HG03439 (cell line): ENCODE measurements around the gene LRRC74A.

Experiments
- ATAC-seq: cut with Tn5 transposase; IDR thresholded peaks from one replicate; pipeline ENCODE4 v1.9.1; 2021; ENCODE audit warnings: mild to moderate bottlenecking, moderate library complexity; ENCODE audit not compliant: unreplicated experiment

The LRRC74A gene

DNA sequence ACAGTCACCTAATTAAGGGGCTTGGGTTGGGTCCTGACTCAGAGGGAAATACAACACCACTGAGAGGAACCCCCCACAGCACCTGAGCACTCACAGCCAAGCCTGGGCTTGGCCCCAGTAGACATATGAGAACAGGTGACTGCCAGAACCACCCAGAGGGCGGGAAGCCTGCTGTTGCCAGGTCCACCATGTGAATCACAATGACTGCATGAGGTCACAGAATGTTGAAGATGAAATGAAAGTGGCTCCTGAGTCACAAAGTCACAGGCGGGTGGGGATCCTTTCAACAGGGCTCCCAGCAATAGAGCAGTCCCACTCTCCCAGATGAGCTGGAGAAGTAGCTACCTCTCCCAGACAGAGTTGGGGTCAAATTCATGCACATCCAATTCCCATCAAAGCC, at the start of gene LRRC74A:
LRRC74A (plus strand) TSS at position 287 of the 400 bp plus-strand sequence. CDS start 290 bp downstream, outside the sequence.
- ATAC-seq: no peak

DNA sequence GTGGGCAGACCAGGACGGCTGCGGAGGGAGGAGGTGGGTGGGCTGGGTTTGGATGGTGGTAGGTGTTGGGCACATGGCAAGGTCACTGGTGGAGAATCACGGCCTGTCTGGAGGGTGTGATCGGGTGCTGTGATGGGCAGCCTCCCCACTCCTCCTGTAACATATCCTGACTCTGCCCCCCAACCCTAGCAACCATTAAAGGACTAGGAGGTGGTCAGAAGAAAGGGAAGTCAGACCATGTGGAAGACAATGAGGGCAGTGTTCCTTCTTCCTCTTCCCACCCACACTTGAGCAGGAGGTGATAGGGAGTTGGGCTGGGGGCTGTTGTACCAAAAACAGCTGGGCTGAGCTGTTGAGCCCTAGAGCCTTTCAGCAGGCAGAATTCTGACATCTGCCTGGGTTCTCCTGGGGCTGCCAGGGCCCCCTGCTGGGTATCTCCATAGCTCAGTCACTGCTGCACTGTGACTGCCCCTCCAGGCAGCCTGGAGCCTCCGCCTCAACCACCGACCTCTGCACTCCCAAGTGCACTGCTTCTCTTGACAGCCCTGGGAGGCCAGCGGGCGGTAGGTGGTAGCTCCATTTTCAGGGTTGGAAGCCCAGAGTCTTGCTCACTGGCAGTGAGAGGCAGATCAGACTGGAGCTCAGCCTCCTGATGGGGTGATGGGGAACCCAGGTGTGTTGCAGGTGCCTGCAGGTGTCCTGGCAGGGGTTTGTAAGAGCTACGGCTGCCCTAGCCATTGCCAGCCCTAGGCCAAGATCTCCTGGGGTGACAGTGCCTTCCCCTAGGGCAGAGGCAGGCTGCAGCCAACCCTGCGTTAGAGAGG, 49.6 kb upstream of the LRRC74A start:
- ATAC-seq: no peak

DNA sequence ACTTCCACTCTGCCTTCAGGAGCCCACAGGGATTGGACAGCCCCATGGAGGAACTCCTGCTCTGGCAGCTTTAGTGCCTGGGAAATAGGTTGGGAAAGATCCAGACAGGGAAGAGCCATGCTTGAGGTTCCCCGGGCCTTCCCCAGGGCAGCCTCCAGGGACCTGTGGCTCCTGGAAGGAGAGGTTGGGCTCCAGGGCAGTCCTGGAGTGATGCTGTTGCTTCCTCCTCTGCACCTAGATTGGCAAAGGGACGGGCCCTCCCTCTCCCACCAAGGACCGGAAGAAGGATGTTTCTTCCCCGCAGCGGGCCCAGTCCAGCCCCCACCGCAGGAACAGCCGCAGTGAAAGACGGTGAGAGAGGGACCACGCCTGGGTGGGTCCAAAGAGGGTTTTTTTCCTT, 48.5 kb upstream of the LRRC74A start:
- ATAC-seq: no peak

DNA sequence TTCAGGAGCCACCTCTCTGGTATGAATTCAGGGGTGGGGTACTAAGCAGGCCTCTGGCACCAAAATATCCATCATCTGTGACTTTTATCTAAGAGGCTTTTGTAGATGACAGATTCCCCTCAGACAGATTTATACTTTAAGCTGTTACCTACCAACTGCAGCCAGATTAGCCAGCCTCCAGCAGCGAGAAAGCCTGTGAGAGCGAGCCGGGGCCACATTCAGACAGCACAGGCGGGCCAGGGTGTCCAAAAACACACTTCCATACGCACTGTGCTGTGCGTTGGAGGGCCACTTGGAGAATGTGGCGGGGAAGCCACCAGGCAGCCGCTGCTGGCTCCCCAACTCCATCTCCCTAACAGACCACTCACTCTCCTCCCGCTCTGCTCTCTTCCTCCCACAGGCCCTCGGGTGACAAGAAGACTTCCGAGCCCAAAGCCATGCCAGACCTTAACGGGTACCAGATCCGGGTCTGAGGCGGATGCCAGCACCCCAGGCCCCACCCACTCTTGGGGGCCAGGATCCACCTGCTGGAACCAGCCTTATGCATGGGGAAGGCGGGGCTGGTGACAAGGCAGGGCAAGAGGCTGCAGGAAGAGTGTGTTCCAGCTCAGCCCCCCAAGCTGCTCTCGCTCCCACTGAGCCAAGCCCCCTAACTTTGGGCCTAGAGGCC, 47.5 kb upstream of the LRRC74A start:
- ATAC-seq: no peak

DNA sequence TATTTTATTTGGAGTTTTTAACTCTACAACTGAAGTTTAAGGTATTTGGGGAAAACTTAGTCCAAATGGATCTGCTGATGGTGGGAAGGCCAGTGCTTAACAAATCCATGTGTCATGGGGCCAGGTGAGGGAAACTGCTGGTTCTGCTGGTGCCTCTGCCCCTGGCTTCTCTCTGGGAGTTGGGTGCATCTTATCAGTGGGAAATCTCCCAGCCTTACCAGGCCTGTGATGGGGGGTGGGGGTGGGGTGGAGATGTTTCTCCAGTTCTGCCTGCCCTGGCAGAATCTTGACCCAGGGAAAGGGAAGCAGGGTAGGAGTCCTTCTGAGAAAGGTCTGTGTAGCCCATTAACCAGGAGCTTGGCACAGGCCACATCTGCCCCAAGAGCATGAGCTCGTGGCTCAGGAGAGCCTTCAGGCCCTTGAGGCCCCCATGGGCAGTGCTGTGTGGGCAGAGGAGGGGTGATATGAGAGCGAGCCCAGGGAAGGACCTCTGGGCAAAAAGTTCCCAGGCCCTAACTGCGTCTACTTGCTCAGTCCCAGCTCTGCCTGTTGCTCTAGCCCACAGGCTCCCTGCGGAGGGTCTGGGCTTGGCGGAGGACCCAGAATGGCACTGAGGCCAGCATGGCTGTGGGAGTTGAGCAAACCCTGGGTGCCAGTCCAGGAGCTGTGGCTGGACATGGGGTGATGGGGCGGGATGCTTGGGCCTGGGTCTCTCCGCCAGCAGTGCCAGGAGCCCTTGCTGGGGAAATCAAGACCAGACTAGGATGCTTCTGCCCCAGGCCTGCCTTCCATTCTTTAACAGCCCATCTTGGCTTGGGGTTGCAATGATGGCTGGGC, 46.8 kb upstream of the LRRC74A start:
- ATAC-seq: no peak

DNA sequence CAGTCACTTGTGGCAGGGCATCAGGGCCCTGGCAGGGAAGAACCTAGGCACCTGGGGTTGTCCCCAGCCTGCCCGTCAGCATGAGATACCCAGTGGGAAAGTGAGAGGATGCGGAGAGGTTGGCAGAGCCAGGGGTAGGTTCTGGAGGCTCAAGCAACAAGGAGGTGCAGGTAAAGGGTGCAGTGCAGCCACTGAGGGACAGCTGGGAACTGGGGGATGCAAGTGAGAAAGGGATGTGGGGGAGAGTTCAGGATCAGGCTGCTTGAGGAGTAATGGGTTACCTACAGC, 46.2 kb upstream of the LRRC74A start:
- ATAC-seq: no peak

DNA sequence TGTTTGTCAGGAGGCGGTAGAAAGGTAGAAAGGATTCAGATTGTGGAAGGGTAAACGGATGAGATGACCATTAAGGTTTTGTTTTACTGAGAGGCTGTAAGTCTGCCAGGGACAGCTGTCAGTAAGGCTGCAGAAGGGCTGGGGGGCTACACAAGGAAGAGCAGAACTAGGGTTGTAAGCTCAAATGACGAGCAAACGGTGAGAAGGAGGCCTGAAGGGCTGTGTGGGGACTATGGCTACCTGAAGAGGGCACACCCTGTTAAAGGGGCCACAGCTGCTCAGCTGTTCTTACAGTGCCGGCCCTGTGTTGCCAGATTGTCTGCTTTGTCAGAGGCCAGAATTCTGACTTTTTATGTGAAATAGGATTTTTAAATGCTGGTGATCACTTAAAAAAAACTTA, 45.8 kb upstream of the LRRC74A start:
- ATAC-seq: no peak

DNA sequence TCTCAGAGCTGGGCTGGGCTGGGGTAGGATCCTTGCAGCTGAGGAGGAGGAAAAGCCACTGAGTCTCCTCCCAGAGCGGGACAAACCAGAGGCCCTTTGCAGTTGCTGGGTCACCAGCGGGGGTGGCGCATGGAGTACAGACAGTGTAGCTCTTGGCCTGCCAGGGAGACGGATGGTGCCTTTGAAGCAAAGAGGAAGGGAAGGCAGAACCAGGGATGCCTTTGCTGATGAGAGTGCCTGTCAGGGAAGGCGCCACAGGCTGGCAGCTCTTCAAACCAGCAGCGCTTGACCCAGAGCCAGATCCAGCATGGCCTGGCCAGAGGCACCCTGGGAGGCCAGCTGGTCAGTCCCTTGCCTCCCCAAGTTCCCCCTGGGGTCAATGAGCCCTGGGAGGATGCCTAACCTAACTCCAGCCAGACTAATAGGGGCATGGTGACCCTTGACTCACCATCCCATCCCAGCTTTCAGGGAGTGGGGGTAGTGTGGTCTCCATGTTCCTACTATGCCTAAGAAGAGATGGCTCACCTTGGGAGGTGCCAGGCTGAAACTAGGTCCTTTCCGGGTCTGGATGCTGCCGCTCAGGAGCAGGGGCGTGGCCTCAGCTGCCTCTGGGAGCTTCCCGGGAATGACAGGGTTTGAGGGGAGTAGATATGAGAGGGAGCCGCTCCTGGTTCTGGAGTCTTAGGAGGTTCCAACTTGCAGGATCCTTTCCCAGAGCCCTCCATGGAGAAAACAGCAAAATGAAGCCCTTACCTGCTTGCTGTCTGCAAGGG, 45.1 kb upstream of the LRRC74A start:
- no peak for ATAC-seq

DNA sequence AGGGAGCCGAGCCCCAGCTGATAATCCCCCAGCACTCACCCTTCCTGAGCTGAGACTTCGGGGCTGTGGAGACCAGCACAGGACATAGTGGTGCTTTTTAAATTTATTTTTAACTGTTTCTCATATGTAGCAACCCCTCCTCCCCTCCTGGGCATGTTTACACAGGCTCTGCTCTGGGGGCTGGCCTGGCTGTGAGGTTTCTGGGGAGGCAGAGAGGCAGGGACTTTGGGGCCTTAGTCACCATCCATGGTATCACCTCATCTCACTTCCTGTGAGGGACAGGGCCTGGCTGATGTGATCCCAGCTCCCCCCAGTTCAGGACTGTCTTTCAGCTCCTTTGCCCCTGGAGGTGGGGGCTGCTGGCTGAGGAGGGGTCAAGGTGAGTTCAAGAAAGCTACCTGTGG, 44.6 kb upstream of the LRRC74A start:
- no peak for ATAC-seq

DNA sequence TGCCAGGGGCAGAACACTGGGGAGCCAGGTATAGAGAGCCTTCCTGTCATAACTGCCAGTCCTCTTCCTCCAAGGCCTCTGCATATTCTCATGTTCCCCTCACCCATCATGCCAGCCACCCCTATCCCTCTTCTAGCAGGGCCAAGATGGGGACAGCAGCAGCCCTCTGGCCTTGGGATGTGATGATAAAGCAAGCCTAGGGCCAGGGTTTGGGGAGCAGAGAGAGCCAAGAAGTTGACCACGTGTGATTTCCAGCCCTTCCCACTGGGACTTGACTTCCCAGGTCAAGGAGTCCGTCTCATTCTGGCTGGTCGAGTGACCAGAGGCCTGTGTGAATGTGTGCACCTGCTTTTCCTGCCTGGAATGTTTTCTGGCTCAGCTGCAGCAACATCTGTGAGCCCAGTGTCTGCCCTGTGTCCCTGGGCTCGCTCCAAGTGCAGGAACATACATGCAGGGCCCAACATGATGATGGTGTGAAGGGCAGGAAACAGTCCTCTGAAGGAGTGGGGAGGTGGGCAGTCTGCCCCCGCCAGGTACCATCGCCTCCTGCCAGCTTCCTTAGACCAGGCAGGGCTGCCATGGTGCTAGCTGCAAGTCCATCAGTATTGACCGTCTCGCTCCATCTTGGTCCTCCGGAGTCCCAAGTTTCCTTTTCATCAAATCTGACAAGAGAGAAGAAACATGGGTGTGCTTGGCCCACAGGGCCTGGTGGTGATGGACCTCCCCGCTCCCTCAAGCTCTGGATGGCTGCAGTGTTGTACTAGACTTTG, 43.9 kb upstream of the LRRC74A start:
- no peak for ATAC-seq

DNA sequence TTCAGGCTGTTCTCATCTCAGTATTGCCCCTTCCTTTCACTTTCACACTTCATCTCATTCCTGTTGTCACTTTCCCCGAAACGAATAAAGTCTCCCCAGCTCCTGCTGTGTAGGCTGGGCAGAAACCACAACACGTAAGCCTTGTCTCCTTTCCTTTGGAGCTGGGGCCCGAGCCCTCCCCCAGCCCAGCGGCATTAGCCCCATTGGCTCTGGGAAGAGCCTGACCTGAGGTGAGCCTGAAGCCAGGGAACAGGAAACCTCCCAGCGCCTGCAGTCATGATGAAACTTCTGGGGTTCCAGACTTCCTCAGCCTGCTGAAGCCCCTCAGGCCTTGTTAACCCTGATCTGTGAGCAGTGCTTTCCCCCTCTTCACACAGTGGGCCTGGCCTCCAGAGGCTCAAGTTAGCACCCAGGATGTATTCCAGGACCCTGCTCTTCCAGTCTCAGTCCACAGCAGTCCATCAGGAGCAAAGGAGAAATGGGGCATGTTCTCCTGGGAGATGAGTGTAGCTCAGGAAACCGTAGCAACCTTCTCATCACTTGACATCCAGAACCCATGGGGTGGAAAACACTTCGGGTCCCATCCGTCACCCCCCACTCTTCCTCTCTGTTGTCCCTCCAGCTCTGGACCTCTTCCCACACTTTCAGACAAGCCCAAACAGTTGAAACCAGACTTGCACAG, 43.2 kb upstream of the LRRC74A start:
- no peak for ATAC-seq

DNA sequence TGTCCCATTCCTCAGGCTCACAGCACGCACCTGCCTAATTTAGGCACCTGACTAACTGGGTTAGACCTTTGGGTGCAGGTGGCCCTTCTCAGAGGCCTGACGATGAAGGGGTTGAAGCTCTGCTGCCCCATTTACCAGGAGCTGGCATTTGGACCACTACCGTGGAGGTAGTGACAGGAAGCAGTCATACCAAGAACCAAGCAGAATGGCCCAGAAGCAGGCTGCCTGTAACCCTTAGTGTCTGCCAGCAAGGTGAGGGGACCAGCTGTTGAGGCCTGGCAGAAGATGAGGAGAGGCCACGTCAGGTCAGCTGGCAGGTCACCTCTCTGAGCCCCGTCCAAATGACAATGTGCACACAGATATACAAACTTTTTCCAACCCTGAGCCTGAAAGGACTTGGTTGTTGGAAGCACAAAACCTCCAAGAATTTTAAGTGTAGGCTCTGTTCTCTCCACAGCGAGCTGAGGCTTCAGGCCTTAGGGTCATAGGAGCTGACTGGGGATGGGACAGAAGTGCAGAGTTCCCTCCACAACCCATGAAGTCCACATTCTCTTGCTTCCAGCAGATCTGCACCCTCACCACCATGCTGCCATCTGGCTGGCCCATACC, 41.8 kb upstream of the LRRC74A start:
- ATAC-seq: no peak

DNA sequence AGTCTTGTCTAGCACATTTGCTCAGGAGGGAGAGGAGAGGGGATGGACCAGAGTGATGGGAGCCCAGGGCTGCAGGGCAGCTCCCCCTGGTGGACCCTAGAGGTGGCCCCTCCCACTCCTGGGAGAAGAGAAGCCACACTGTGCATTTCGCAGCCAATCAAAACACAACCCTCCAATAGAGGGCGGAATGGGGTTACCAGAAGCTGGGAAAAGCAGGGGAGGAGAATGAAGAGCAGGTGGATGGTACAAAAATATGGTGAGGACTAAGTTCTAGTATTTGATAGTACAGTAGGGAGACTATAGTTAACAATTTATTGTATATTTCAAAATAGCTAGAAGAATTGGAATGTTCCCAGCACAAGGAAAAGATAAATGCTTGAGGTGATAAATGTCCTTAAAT, 41.3 kb upstream of the LRRC74A start:
- ATAC-seq: no peak

DNA sequence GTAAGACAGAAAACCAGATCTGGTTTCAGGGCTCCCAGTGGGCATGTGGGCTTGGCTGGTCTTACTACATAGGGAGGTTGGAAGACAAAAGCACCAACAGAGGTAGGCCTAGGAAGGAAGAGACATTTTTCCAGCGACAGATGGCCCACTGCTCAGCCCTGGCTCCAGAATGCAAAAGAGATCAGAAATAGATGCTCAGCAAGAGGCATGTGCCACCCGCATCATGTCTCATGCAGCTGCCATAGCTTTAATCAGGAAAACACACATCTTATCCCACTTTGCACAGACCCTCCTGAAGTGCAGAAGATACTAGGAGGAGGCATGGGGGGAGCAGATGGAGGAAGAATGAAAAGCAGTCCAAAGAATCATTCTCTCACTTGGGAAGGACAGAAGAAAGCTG, 39.6 kb upstream of the LRRC74A start:
- no peak for ATAC-seq

DNA sequence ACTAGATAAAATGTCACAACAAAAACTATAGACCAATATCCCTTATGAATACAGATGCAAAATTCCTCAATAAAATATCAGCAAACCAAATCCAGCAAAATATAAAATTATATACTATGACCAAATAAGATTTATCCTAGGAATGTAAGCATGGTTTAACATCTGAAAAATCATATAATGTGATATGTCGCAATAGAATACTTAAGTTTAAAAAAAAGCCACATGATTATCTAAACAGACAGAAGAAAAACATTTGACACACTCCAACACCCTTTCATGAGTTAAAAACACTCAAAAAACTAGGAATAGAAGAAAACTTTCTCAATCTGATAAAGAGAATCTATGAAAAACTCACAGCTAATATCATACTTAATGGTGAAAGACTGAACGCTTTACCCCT, 33.8 kb upstream of the LRRC74A start:
- no peak for ATAC-seq

DNA sequence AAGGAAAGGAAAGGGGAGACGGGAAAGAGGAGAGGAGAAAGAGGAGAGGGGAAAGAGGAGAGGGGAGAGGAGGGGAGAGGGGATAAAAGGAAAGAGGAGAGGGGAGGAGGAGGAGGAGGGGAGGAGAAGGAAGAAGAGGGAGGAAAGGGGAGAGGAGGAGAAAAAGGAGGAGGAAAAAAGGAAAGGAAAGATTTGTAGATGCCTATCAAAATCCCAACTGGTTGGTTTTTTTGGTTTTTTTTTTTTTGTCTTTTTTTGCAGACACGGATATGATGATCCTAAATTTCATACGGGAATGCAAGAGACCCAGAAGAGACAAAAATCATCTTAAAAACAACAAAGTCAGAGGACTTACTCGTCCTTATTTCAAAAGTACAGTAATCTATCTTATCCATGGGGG, 32.9 kb upstream of the LRRC74A start:
- ATAC-seq: no peak

DNA sequence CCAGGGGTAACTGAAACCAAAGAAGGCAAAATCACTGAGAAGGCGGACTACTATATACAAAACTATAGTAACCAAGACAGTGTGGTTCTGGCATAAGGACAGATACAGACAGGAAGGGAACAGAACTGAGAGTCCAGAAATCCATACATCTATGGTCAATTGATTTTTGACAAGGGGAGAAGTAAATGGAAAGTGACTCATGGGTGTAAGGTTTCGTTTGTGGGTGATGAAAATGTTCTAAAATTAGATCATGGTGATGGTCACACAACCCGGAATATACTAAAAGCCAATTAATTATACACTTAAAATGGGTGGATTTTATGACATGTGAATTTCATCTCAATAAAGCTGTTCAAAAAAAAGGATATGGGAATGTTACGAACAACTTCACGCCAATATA, 32.3 kb upstream of the LRRC74A start:
- ATAC-seq: no peak

DNA sequence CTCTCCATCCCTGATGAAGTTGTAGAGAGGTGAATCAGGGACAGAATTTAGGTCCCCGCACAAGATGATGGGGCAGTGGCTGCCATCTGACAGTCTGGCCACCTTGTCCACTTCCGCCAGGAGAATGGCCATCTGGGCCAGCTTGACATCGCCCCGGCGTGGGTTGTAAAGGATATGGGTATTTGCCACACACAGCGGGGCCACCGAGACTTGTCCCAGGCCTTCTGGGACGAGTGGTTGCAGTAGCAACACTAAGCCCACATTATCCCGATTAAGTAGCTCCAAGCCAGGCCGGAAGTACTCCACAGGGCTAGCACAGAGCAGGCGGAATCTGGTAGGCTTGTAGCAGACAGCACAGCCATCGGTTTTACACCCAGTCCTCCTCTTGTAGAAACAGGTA, 19.8 kb upstream of the LRRC74A start:
- no peak for ATAC-seq

DNA sequence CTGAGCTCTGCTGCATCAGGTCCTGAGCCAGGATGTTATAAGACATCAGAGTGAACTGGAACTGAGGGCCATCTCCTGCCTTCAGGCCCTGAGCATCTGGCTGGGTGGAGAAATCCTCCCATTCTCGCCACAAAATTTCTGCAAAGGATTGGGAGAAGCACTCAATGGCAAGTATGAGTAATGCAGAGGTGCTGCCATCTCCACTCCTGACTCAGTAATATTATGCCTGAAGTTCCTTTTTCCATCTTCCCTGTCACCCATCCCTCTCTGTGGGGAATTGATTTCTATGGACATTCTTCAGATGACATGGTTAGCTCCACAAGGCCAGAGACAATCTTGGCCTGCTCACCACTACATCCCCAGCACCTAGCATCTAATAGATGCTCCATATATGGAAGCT, 18.2 kb upstream of the LRRC74A start:
- no peak for ATAC-seq
